ENCODE measurements around the gene TSPAN9. TPM values are rescaled to one million over a fixed set of nuclear protein-coding genes. Genes with fewer than 3 reads are reported as not detected.
A peak's percentile ranks its signal among the peaks of the same experiment; 100 is the strongest.

The TSPAN9 gene
- total RNA-seq, 6 donors from 2014 or later, result 25.2 to 62.9 (median 44.2) TPM

DNA sequence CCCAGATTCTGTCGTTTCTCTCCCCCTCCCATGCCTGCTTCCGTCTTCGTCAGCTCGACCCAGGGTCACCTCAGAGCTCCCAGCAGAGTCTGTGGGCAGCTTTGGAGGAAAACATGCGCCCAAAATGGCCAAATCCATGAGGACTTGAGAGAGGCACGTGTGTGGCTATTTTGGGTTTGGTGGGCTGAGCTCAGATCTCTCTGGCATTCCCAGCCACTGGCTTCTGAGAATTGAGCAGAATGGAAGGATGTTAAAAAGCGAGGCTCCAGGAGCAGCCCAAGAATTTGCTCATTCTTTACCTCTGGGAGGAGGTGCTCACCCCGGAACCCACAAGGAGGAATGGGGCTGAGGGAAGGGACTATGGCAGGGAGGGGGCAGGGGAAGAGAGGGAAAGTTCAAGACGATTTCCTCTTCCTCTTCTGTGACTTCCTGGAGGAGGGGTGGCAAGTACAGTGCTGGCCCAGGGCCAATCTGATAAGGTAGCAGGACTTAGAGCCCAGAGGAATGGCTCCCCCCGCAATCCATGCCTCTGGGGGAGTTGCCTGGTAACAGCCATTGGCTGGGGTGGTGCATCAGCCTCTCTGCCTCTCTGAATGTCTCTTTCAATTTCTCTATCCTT, 20.1 kb downstream of the TSPAN9 start:
- peaks cover 29 to 47% (median 39%) of the 10 kb centered on the region in 4 donors for H3K4me1 ChIP-seq
- H3K9me3 ChIP-seq, result peaks cover 0 to 7% (median 3%) of the 10 kb centered on the region in 4 donors
- ATAC-seq (ENCODE audit: low FRiP score in 2 of 2) (peak; percentile 51 to 60), DNase-seq (peak in 1 of 2 donors; percentile 61)
- H3K27ac ChIP-seq, result peak overlapping the region; percentile 74 to 83 (median 76)
- peak; percentile 6 to 50 for TF ChIP-seq POLR2AphosphoS5 (IDR thresholded peaks at IDR 0.05)
- TF ChIP-seq POLR2A (IDR thresholded peaks at IDR 0.05), result no peak
- peak in 1 of 4 donors; percentile 52 for TF ChIP-seq EP300 (IDR thresholded peaks at IDR 0.05)
- TF ChIP-seq, protein P1, sequence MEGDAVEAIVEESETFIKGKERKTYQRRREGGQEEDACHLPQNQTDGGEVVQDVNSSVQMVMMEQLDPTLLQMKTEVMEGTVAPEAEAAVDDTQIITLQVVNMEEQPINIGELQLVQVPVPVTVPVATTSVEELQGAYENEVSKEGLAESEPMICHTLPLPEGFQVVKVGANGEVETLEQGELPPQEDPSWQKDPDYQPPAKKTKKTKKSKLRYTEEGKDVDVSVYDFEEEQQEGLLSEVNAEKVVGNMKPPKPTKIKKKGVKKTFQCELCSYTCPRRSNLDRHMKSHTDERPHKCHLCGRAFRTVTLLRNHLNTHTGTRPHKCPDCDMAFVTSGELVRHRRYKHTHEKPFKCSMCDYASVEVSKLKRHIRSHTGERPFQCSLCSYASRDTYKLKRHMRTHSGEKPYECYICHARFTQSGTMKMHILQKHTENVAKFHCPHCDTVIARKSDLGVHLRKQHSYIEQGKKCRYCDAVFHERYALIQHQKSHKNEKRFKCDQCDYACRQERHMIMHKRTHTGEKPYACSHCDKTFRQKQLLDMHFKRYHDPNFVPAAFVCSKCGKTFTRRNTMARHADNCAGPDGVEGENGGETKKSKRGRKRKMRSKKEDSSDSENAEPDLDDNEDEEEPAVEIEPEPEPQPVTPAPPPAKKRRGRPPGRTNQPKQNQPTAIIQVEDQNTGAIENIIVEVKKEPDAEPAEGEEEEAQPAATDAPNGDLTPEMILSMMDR (IDR thresholded peaks at IDR 0.05), result no peak
- H3K4me3 ChIP-seq, result peak overlapping the region in 2 of 4 donors; percentile 18 to 19
- 11 to 34% methylated on average over 10 of the region's 10 CpGs for WGBS, 2 donors
- H3K36me3 ChIP-seq, result no peaks in the 10 kb centered on the region
- no peaks in the 10 kb centered on the region for H3K27me3 ChIP-seq

DNA sequence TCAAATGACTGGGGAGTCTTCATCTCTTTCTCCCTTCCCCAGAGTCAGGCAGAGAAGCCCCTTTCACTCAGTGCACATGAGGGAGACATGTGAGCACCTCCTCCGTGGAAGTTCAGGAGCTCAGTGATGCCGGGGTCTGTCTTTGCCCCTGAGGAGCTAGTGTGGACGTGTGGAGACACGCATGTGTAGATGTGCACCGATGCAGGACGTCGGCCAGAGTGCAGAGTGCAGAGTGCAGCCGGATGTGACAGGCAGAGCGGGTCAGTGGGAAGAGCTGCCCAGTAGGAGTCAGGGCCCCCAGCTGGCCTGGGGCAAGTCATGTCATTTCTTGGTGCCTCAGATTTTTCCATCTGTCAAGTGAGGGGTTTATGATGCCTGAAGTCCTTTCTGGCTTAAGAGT, 20.7 kb downstream of the TSPAN9 start:
- Histone ChIP-seq H3K4me1 (peaks cover 34 to 45% (median 39%) of the 10 kb centered on the region in 4 donors), H3K9me3 (peaks cover 0 to 7% (median 3%) of the 10 kb centered on the region in 4 donors), H3K27ac (peak overlapping the region; percentile 74 to 83 (median 76)), H3K27me3 (no peaks in the 10 kb centered on the region), H3K36me3 (no peaks in the 10 kb centered on the region), H3K4me3 (peak overlapping the region in 1 of 4 donors; percentile 19)
- TF ChIP-seq POLR2AphosphoS5 (IDR thresholded peaks at IDR 0.05) (no peak), POLR2A (IDR thresholded peaks at IDR 0.05) (no peak), EP300 (IDR thresholded peaks at IDR 0.05) (no peak)
- TF ChIP-seq, protein P1 (IDR thresholded peaks at IDR 0.05), result no peak
- DNase-seq, result no peak
- 36 to 78% methylated on average over 9 of the region's 9 CpGs for WGBS, 2 donors
- ATAC-seq (ENCODE audit: low FRiP score in 2 of 2), result peak; percentile 49 to 52

DNA sequence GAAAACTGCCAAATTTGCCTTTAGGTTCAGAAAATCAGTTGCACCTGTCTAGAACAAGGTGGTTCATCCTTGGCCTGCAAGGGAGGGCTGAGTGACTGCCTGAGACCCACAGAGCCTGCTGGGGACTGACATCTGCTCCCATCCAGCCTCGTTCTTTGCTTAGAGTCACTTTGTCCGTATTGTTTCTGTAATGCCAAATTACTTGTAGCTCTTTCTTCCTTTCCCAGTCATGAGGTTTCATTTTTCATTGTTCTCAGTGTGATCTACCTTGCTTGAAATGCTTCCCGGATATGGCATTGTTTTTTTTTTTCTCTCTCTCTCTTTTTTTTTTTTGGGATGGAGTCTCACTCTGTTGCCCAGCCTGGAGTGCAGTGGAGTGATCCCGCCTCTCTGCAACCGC, 21.3 kb downstream of the TSPAN9 start:
- Histone ChIP-seq H3K9me3 (peaks cover 0 to 7% (median 3%) of the 10 kb centered on the region in 4 donors), H3K4me3 (no peak overlapping the region), H3K27me3 (no peaks in the 10 kb centered on the region), H3K27ac (peak overlapping the region; percentile 74 to 83 (median 76)), H3K4me1 (peaks cover 38 to 51% (median 41%) of the 10 kb centered on the region in 4 donors), H3K36me3 (no peaks in the 10 kb centered on the region)
- DNase-seq, result no peak
- WGBS, 2 donors, result 54 to 68% methylated on average over 5 of the region's 5 CpGs
- ATAC-seq (ENCODE audit: low FRiP score in 2 of 2), result no peak
- TF ChIP-seq POLR2AphosphoS5 (IDR thresholded peaks at IDR 0.05), result no peak
- TF ChIP-seq POLR2A (IDR thresholded peaks at IDR 0.05), result no peak
- TF ChIP-seq EP300 (IDR thresholded peaks at IDR 0.05), result no peak
- TF ChIP-seq, protein P1 (IDR thresholded peaks at IDR 0.05), result no peak

DNA sequence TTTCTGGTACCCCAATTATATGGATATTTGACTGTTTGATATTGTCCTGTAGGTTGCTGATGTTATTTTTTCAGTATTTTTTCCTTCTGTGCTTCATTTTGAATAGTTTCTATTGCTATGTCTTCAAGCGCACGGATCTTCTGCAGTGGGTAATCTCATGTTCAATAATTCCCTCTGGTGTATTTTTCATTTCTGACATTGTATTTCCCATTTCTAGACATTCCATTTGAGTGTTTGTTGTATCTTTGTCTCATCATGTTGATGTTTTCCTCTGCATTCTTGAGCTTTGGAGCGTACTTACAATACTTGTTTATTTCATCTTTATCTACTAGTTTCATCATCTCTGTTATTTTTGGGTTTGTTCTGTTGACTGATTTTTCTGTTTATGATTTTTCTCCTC, 22.0 kb downstream of the TSPAN9 start:
- ATAC-seq (ENCODE audit: low FRiP score in 2 of 2) (no peak), DNase-seq (no peak)
- Histone ChIP-seq H3K27ac (peak overlapping the region in 1 of 4 donors; percentile 83), H3K36me3 (no peaks in the 10 kb centered on the region), H3K4me3 (no peak overlapping the region), H3K9me3 (peaks cover 0 to 7% (median 3%) of the 10 kb centered on the region in 4 donors), H3K27me3 (no peaks in the 10 kb centered on the region), H3K4me1 (peaks cover 38 to 59% (median 44%) of the 10 kb centered on the region in 4 donors)
- 76 to 78% methylated on average over 3 of the region's 3 CpGs for WGBS, 2 donors
- no peak for TF ChIP-seq POLR2AphosphoS5 (IDR thresholded peaks at IDR 0.05)
- no peak for TF ChIP-seq EP300 (IDR thresholded peaks at IDR 0.05)
- TF ChIP-seq POLR2A (IDR thresholded peaks at IDR 0.05), result no peak
- TF ChIP-seq, protein P1 (IDR thresholded peaks at IDR 0.05), result no peak
